ENCODE measurements around the gene LY6G6C. TPM values are rescaled to one million over a fixed set of nuclear protein-coding genes. Genes with fewer than 3 reads are reported as not detected.

Gene LY6G6C
- total and polyA plus RNA-seq, 2 of the 13 experiments (the other 11 are each of a cell fraction or from before 2014, with no cell fraction given): 0.15 TPM; not detected in 1

- TF ChIP-seq ZUFSP (CRISPR knock-in tag; IDR thresholded peaks at IDR 0.05; ENCODE audit: borderline replicate concordance): no peak
- TF ChIP-seq, protein P1, sequence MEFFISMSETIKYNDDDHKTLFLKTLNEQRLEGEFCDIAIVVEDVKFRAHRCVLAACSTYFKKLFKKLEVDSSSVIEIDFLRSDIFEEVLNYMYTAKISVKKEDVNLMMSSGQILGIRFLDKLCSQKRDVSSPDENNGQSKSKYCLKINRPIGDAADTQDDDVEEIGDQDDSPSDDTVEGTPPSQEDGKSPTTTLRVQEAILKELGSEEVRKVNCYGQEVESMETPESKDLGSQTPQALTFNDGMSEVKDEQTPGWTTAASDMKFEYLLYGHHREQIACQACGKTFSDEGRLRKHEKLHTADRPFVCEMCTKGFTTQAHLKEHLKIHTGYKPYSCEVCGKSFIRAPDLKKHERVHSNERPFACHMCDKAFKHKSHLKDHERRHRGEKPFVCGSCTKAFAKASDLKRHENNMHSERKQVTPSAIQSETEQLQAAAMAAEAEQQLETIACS (CRISPR knock-in tag; IDR thresholded peaks at IDR 0.05): no peak
- no peak for TF ChIP-seq CHCHD3 (CRISPR knock-in tag; IDR thresholded peaks at IDR 0.05)
- TF ChIP-seq TFE3 (CRISPR knock-in tag; IDR thresholded peaks at IDR 0.05): no peak
- no peak for TF ChIP-seq GABPA (IDR thresholded peaks at IDR 0.05; ENCODE audit: low read depth, low read length)
- no peak for TF ChIP-seq GABPA (CRISPR knock-in tag; IDR thresholded peaks at IDR 0.05; ENCODE audit: low read depth)
- no peak for TF ChIP-seq TEAD3 (CRISPR knock-in tag; optimal IDR thresholded peaks at IDR 0.05; ENCODE audit: borderline replicate concordance)
- TF ChIP-seq, protein P2, sequence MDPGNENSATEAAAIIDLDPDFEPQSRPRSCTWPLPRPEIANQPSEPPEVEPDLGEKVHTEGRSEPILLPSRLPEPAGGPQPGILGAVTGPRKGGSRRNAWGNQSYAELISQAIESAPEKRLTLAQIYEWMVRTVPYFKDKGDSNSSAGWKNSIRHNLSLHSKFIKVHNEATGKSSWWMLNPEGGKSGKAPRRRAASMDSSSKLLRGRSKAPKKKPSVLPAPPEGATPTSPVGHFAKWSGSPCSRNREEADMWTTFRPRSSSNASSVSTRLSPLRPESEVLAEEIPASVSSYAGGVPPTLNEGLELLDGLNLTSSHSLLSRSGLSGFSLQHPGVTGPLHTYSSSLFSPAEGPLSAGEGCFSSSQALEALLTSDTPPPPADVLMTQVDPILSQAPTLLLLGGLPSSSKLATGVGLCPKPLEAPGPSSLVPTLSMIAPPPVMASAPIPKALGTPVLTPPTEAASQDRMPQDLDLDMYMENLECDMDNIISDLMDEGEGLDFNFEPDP (CRISPR knock-in tag; conservative IDR thresholded peaks at IDR 0.05): no peak
- TF ChIP-seq, protein P3, sequence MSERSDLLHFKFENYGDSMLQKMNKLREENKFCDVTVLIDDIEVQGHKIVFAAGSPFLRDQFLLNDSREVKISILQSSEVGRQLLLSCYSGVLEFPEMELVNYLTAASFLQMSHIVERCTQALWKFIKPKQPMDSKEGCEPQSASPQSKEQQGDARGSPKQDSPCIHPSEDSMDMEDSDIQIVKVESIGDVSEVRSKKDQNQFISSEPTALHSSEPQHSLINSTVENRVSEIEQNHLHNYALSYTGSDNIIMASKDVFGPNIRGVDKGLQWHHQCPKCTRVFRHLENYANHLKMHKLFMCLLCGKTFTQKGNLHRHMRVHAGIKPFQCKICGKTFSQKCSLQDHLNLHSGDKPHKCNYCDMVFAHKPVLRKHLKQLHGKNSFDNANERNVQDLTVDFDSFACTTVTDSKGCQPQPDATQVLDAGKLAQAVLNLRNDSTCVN (CRISPR knock-in tag; IDR thresholded peaks at IDR 0.05; ENCODE audit: borderline replicate concordance): 0 out of 2 replicates have a peak, but pooled peaks have one; percentile 5
- TF ChIP-seq ZFP90 (CRISPR knock-in tag; IDR thresholded peaks at IDR 0.05; ENCODE audit: borderline replicate concordance): no peak
- TF ChIP-seq BRCA1 (CRISPR knock-in tag; IDR thresholded peaks at IDR 0.05): peak; percentile 22; the same call in 1 of the 2 replicates
- TF ChIP-seq ZNF335 (CRISPR knock-in tag; IDR thresholded peaks at IDR 0.05): no peak; the same call in 1 of the 2 replicates
- no peak for TF ChIP-seq ZNF382 (CRISPR knock-in tag; IDR thresholded peaks at IDR 0.05; ENCODE audit: borderline replicate concordance)
- TF ChIP-seq KMT2B (CRISPR knock-in tag; IDR thresholded peaks at IDR 0.05): no peak
- TF ChIP-seq CTCF (CRISPR knock-in tag; IDR thresholded peaks at IDR 0.05): peak; percentile 23; the same call in 1 of the 2 replicates
- TF ChIP-seq STAG1 (CRISPR knock-in tag; IDR thresholded peaks at IDR 0.05): no peak
- TF ChIP-seq KDM5B (CRISPR knock-in tag; IDR thresholded peaks at IDR 0.05; ENCODE audit: borderline replicate concordance): no peak; the same call in 1 of the 2 replicates
- peak; percentile 37; the same call in 1 of the 2 replicates for TF ChIP-seq KAT8 (CRISPR knock-in tag; IDR thresholded peaks at IDR 0.05)
- no peak for TF ChIP-seq ZNF644 (CRISPR knock-in tag; IDR thresholded peaks at IDR 0.05; ENCODE audit: low read depth)
- TF ChIP-seq SRSF4 (IDR thresholded peaks at IDR 0.05; ENCODE audit: low read depth, low read length, poor library complexity, severe bottlenecking): peak; percentile 98
- peak; percentile 92 for TF ChIP-seq ZNF501 (CRISPR knock-in tag; IDR thresholded peaks at IDR 0.05)
- no peak for TF ChIP-seq MED13 (CRISPR knock-in tag; IDR thresholded peaks at IDR 0.05)
Observed at GRCh38 chr6:31729979-31730630, 8.6 kb upstream of the LY6G6C start (continued).

Measured in HepG2 (cell line).